ENCODE data around the gene DOCK4. TPM values are rescaled to one million over a fixed set of nuclear protein-coding genes. Genes with fewer than 3 reads are reported as not detected.

The DOCK4 gene
- total RNA-seq, 1 experiment from 2014 or later: 12.7 TPM

DNA sequence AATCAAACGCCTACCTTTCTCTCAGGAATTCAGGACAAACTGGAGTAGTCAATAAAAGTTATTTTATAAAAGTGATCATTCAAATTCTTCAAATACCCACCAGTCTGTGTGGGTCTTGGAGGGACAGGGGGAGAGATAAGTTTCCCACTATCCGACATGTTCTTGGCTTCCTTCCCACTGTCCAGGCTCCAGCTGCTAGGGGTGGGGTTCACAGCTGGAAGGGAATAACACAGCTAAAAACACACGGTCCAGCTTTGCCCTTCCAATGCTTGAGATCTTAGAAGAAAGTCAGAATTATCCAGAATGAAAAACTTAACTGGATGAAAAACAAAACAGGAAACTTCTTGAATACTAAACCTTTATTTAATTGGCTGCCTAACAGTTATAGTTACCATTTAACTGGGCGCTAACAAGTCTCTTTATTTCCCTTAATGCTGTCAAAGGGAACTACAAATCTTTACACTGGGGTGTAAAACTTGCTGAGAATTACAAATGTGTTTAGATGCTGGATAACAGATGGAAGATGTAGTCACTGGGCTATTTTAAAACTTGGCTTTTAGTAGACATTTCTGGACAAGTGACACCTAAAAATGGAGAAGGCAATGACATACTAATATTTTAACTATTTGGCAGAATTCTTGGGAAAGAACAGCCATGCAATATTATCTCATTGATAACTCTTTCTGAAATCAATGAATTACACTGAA is 471.1 kb downstream of the DOCK4 start:
- DNase-seq (ENCODE audit: low read depth, low spot score): no peak
- in situ Hi-C loops (cut with HindIII; ENCODE audit: low pct_unique_long_range_greater_than_20kb, low sequenced_read_pairs): no loop called here

DNA sequence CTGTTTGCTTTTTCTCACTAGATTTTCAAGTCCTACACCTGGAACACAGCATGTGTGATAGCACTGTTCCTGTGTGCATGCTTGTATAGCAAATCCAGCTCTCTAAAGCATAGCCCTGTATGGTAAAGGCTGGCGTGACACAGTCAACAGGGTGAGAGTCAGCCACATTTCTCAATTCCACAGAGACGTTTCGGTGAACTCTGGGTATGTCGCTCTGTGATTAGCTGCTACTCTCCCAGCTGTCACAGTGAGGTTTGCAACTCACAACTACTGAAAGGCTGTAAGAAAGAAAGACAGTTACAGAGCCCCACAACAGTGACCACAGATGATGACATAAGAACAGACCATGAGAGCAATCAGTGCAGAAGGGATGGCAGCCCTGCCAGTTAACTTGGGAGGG is 473.3 kb downstream of the DOCK4 start:
- DNase-seq (ENCODE audit: low read depth, low spot score): no peak
- in situ Hi-C loops (cut with HindIII; ENCODE audit: low pct_unique_long_range_greater_than_20kb, low sequenced_read_pairs): no loop called here

DNA sequence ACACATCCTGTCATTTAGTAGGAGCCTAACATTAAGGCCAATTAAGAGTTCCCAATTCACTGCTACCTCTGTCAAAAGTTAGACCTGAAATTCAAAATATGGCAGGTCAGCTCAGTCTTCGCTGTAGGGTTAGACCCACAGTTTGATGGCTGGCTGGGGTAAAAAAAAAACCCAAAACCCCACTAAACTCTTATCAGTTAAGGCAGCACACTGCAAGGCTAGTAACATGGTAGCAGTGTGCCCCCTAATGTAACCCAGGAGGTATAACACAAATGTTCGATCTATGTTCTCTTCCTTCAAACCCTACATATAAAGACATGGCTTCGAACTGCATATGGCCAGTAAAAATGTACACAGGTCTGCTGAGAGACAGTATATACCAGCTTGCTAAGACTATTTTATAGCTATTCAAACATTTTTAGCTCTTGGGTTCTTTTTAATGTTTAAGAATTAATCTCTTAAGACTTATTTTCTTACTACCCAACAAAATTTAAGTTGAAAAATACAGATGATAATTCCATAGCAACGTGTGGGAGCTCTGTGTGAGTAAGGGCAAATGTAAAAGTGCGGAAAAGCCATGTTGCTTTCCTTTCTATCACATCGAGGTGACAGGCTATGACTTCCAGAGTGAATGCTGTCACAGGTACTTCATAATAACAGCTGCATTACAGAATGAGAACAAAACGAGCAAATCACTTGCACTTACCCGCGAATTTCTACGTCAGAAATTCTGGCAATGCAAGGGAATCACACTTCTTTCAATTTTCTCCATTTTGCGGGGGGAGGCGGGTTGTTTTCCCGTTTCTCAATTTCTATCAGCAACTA is 475.5 kb downstream of the DOCK4 start:
- peak; percentile 69 for DNase-seq (ENCODE audit: low read depth, low spot score)
- in situ Hi-C loops (cut with HindIII; ENCODE audit: low pct_unique_long_range_greater_than_20kb, low sequenced_read_pairs): no loop called here

DNA sequence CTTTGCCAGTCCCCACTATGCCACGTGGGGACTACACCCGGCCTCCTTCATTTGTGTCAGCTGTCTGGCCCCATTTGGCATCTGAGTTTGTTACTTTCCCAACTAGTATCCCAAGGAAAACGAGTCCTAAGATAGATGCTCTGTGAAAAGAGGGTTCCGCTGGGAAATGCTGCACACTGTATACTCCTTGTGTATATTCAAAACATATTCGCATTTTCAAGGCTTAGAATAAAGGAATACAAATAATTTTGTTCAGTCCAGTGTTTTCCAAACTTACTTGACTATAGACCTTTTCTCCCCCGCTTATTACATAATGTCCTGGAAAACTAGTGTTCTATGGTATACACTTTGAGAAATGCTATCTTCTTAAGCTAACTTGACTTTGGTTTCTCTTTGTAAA is 476.1 kb downstream of the DOCK4 start:
- no peak for DNase-seq (ENCODE audit: low read depth, low spot score)
- in situ Hi-C loops (cut with HindIII; ENCODE audit: low pct_unique_long_range_greater_than_20kb, low sequenced_read_pairs): no loop called here

DNA sequence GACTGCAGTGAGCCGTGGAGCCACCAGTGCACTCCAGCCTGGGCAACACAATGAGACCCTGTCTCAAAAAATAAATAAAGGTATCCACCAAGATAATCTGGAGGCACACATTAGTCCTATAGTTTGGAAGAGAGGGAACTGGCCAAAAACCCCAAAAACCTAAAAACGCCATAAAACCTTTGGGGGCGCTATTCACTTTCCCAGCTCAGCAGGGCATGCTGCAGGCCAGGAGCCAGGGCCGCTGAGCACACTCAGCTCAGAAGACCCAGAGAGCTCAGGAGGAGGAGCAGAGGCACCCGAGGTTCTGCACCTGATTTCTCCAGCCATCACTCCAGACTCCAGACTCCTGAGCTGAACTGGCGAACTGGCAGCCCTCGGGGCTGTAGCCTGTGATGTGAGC is 476.7 kb downstream of the DOCK4 start:
- in situ Hi-C loops (cut with HindIII; ENCODE audit: low pct_unique_long_range_greater_than_20kb, low sequenced_read_pairs): no loop called here
- DNase-seq (ENCODE audit: low read depth, low spot score): no peak

DNA sequence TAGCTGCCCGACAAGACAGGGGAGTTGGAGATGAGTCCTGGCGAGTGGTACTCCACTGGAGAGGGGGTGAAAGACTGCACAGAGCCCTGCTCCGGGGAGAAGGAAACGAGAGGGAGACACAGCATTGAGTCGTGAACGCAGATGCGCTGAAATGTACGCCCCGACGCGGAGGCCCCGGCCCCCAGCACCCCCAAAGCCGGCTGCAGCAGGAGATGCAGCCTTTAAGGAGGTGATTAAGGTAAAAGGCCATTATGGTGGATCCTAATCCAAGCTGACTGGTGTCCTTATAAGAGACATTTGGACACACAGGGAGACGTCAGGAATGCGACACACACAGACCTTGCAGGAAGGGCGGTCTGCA is 477.6 kb downstream of the DOCK4 start:
- in situ Hi-C loops (cut with HindIII; ENCODE audit: low pct_unique_long_range_greater_than_20kb, low sequenced_read_pairs): no loop called here
- DNase-seq (ENCODE audit: low read depth, low spot score): no peak

DNA sequence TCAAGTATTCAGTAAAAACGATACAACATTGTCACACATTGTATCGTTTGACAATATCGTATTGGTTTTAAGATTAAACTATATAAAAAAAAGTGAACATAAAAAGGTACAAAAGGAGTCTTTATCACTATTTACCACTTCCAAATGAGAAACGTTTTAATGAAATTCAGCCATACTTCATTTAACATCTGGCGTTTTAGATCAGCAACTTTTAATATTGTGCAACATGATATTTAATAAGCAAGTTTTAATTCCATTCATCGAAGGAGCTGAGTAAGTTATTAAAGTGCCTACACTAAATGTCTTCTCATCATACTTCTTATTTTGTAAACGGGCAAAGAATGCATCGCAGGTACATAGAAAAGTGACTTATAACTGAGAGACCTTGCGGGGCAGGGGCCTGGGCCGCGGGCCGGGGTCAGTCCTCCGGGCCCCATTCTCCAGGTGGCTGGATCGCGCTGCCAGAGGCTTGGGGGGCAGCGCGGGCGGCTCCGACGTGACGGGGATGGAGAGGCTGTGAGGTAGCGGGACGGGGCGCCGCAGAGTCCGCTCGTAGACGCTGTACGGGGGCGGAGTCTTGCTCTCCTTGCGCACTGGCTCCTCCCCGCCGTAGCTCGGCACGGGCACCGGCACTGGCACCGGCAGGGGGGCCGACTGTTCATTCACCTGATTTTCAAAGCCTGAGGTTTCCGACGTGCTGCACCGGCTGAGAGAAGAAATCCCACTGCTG is 478.1 kb downstream of the DOCK4 start:
- in situ Hi-C loops (cut with HindIII; ENCODE audit: low pct_unique_long_range_greater_than_20kb, low sequenced_read_pairs): no loop called here
- no peak for DNase-seq (ENCODE audit: low read depth, low spot score)

DNA sequence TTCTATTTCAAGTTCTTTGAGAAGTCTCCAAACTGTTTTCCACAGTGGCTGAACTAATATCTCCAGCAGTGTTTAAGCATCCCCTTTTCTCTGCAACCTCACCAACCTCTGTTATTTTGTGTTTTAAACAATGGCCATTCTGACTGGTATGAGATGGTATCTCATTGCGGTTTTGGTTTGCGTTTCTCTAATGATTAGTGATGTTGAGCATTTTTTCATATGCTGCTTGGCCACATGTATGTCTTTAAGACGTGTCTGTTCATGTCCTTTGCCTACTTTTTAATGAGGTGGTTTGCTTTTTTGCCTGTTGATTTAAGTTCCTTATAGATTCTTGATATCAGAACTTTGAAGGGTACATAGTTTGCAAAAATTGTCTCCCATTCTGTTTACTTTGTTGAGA is 487.3 kb downstream of the DOCK4 start:
- DNase-seq (ENCODE audit: low read depth, low spot score): no peak
- in situ Hi-C loops (cut with HindIII; ENCODE audit: low pct_unique_long_range_greater_than_20kb, low sequenced_read_pairs): no loop called here

DNA sequence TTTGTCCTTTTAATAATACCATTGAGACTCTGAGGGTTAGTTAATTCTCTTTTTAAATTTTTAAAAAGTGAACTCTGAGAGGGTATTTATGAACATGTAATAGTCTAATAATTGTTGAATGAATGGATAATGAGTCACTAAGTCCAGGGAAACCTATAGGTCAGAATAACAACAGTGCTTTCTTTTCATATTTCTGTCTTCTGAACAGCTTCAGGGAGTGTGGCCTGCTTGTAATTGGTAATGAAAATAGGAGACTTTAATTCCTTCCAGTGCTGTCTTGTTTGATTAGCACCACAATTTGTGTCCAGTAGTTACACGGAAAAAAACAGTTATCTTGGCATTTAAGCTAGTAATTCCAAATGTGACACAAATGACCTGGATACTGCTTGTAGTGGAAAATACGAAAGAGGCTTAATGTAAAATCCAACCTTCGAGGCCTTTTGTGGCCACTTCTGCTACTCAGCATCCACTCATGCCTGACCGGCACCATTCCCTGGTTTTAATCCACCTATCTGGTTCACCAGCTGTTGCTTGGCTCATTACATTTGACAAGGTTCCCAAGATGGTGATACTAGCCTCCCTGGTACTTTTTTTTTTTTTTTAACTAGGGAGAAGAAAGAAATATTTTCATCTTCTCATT is 494.7 kb downstream of the DOCK4 start:
- in situ Hi-C loops (cut with HindIII; ENCODE audit: low pct_unique_long_range_greater_than_20kb, low sequenced_read_pairs): no loop called here
- DNase-seq (ENCODE audit: low read depth, low spot score): no peak

DNA sequence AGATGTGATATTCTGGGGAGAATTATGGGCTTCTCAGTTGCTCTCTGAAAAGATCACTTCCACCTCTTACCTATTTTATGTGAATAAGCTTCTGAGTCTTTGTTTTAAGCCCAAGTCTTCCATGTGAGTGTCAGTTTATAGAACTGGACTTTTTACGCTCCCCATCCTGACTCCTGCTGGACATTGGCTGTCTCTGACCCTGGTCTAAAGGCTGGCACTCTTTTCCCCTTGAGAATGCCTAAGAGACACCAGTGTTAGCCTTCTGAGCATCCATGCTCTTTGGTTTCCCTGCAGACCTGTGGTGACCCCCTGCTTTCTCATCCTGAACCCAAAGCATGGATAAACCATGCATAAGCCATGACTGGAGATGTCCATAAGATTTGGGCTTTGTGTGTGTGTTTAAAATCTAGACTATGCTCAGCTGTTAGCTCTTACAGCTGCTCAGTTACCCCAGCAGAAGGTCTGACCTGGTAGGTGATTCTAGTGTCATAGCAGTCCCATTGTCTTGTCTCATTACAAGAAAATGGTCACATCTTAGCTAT is 495.3 kb downstream of the DOCK4 start:
- in situ Hi-C loops (cut with HindIII; ENCODE audit: low pct_unique_long_range_greater_than_20kb, low sequenced_read_pairs): no loop called here
- DNase-seq (ENCODE audit: low read depth, low spot score): no peak

DNA sequence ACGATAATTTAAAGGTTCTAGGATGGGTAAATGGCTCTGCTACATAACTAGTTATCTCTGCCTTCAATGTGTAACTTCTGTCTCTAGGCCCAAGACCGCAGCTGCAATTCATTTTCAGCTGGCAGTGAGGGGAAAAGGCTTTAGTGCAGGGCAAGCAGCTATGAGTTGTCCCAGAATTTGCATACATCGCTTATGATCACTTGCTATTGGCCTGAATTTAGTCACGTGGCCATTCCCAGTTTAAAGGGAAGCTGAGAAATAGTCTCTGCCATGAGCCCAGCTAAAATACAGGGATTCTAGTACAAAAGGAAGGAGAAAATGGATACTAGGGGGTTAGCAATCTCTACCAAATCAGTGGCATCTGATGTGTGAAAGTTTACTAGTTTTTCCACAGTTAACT is 498.1 kb downstream of the DOCK4 start:
- in situ Hi-C loops (cut with HindIII; ENCODE audit: low pct_unique_long_range_greater_than_20kb, low sequenced_read_pairs): no loop called here
- DNase-seq (ENCODE audit: low read depth, low spot score): no peak

DNA sequence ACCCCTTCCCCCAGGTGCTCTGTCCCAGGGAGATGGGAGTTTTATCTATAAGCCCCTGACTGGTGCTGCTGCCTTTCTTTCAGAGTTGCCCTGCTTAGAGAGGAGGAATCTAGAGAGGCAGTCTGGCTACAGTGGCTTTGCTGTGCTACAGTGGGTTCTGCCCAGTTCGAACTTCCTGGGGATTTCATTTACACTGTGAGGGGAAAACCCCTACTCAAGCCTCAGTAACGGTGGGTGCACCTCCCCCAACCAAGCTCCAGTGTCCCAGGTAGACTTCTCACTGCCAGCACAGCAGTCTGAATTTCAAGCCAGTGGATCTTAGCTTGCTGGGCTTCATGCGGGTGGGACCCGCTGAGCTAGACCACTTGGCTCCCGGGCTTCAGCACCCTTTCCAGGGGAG is 500.4 kb downstream of the DOCK4 start:
- in situ Hi-C loops (cut with HindIII; ENCODE audit: low pct_unique_long_range_greater_than_20kb, low sequenced_read_pairs): no loop called here
- no peak for DNase-seq (ENCODE audit: low read depth, low spot score)

DNA sequence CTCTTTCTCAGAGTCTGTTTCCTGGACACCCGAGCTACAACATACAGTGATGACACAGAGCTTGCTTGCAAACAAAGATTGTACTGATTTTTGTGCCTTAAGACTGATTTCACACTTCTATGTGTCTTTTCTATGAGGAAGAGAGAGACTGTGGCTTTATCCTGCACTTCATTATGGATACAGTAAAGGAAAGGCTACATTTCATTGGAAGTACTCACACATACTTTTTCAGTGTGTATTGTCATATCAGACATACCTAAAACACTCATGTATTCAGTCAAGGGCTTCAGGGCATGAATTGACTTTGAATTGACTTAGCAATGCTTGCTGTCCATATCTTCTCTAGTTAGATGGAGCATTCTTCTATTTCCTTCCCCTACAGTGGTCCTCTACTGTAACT is 508.4 kb downstream of the DOCK4 start:
- DNase-seq (ENCODE audit: low read depth, low spot score): no peak
- in situ Hi-C loops (cut with HindIII; ENCODE audit: low pct_unique_long_range_greater_than_20kb, low sequenced_read_pairs): no loop called here

DNA sequence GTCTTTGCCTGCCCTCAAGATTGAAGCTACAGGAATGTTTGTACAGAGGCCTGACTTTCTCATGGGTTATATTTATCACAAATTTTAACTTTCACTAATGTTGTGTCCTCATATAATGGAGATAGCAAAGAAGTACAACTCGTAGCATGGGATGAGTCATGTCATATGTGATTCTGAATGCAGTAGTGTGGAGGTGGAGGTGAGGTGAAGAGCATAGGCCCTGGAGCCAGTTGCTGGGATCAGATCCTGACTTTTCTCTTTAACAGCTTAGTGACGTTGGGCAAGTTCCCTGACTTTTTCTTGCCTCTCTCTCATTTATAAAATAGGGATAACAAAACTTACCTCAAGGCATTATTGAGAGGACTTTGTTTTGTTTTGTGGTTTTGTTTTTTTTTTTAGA is 511.8 kb downstream of the DOCK4 start:
- in situ Hi-C loops (cut with HindIII; ENCODE audit: low pct_unique_long_range_greater_than_20kb, low sequenced_read_pairs): no loop called here
- no peak for DNase-seq (ENCODE audit: low read depth, low spot score)

DNA sequence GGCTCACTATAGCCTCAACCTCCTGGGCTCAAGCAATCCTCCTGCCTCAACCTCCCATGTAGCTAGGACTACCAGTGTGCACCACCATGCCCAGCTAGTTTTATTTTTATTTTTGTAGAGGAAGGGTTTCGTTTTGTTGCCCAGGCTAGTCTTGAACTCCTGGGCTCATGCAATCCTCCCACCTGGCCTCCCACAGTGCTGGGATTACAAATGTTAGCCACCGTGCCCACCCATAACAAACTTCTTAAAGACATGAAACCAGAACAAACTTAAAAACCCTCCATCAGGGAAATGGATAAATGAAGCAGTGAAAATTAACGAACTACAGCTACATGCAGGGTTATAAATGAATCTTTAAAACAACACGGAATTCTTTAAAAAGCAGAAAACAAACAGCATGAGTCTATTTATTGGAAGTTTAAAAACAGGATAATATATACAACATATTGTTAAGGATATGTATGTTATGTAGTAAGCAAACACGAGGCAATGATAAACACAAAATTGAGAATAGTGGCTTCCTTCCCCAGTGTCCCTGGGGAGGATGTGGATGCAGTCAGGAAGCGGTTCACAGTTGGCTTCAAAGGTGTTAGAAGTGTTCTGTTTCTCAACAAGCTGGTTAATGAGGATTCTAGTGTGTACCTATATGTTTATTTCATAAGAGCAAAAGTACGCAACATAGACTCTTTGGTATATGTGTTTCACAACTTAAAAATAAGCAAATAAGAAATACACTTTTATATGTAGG is 515.7 kb downstream of the DOCK4 start:
- DNase-seq (ENCODE audit: low read depth, low spot score): no peak
- in situ Hi-C loops (cut with HindIII; ENCODE audit: low pct_unique_long_range_greater_than_20kb, low sequenced_read_pairs): no loop called here

DNA sequence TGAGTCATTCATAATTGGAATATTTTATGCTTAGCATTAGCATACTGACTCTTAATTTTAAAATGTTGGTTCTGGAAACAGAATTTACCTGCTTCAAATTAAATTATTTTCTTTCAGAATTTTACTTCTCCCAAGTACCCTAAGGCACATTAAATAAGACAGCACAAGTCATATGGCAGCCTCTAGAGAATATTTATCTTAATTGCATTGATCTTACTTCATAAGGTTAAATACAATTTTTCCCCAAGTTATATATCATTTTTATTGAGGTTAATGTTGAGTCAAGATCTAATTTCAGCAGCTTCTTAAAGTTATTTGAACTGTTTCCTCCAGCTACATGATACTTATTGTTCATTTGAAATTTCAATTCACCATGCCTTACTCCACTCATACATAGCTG is 520.9 kb downstream of the DOCK4 start:
- DNase-seq (ENCODE audit: low read depth, low spot score): no peak
- in situ Hi-C loops (cut with HindIII; ENCODE audit: low pct_unique_long_range_greater_than_20kb, low sequenced_read_pairs): no loop called here

DNA sequence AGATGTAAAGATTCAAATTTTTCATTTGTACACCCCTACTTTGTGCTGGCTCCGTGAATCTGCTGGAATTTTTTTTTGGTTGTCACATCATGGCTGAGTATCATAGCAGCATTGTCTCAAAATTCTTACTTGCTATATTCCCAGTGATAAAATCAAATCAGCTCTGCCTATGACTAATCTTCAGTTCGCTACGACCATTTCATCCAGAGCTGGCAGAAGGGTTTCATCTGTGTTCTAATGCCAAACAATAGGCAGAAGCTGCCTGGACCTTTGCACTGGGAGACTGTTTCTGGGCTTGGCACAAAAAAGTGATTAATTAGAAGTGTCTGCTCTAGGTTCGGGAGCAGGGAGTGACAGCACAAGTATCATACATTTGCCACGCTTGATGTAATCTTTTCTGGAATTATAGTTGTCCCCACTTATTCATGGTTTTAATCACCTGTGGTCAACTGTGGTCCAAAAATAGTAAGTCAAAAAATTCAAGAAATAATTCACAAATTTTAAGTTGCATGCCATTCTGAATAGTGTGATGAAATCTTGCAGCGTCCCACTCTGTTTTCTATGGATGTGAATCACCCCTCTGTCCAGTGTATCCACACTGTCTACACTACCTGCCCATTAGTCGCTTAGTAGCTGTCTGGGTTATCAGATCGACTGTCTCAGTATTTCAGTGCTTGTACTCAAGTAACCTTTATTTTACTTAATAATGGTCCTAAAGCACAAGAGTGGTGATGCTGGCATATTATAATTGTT is 523.4 kb downstream of the DOCK4 start:
- in situ Hi-C loops (cut with HindIII; ENCODE audit: low pct_unique_long_range_greater_than_20kb, low sequenced_read_pairs): no loop called here
- DNase-seq (ENCODE audit: low read depth, low spot score): no peak
